ENCODE measurements around the gene ATG4B. TPM values are rescaled to one million over a fixed set of nuclear protein-coding genes. Genes with fewer than 3 reads are reported as not detected.

ATG4B gene
- total RNA-seq, 1 donor from 2014 or later = 94.9 TPM

DNA sequence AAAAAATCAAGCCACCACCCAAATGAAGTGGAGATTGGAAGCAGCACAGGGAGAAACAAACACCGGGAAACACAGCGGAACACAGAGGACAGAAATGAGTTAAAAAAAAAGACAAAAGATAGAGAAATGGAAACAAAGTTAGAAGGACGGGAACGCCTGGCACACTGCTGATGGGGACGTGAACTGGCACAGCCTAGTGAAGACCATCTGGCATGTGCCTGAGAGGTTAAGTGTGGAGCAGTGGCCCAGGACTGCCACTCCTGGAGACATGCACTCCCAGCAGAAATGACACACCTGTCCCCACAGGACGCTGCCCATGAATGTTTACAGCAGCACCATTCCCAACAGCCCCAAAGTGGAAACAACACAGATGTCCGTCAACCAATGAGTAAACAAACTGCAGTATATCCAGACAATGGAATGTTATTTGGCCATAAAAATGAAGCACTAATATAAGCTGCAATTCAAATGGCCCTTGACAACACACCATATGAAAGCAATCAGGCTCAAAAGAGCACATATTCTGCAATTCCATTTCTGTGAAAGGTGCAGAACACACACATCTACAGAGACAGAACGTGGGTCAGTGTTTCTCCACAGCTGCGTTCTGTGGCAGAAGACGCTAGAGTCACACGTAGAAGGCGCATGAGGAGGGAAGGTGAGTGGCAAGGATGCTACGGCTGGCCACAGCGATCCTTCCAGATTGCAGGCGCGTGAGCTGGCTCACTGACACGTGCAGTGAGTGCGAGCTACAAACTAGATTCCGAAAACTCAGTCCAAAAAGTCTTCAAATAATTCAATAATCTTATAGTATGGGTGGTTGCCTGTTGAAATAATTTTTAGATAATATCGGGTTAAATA, 25.1 kb upstream of the ATG4B start:
- intact Hi-C loops (cut with micrococcal nuclease) = no loop called here

DNA sequence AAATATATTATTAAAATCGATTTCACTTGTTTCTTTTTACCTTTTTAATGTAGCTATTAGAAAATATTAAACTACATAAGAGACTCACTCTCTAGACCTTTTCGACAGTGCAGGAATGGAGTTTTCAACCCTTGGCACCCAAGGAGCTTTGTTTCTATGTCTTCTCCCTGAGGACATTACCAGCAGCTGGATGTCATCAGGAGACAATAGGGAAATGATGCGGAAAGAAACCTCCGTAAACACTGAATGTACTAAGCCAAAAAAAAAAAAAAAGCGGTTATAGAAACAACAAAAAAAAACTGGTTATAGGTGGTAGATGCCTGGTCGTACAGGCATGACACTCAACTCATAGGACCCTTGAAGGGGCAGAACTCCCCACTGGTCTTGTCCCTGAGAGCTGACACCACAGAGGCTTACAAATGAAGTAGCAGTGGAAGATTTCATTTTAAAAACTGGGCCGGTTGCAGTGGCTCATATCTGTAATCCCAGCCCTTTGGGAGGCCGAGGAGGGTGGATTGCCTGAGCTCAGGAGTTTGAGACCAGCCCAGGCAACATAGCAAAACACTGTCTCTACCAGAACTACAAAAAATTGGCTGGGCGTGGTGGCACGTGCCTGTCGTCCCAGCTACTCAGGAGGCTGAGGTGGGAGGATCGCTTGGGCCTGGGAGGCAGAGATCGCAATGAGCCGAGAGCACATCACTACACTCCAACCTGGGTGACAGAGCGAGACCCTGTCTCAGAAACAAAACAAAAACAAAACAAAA, 24.3 kb upstream of the ATG4B start:
- intact Hi-C loops (cut with micrococcal nuclease) = no loop called here

DNA sequence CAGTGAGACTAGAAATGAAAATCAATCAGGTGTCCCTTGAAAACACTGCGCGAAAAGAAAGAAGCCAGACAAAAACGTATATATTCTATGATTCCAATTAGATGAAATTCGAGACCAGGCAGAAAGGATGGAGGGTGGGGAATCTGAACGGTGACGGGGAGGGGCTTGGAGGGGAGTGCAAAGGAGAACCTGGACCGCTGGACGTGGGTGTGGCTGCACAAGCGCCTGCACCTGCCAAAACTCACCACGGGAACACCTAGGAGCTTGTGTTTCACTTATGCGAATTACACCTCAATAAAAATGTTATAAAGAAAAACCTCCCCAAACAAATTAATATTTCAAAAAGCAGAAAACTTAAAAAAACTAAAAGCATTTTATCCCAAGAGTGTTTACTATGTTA, 22.5 kb upstream of the ATG4B start:
- intact Hi-C loops (cut with micrococcal nuclease) = loop anchor here (5.0 kb wide), 1 partner anchor 343 kb away; no protein-coding TSS in a partner anchor

DNA sequence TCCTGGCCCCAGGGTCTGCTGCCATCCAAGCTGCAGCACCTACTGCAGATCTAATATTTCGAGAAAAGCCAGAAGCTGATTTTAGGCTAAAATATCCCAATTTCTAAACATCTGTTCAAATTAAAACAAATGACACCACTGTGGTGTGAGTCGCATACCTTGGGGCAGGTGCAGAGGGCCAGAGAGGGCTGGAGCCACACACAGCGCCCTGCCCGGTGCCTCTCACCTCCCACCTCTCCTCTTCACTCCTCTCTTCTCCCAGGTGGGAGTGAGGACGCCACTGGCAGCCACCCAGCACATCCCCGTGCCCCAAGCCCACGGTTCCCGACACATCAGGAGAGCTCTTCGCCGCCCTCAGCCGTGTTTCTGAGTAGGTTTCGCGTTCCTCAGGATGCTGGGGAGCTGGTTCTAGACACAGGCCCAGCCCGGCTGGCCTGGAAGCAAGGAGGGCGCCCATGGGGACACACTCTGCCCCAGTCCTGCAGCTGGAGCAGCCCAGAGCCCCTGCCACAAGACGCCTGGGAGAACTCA, 21.9 kb upstream of the ATG4B start:
- intact Hi-C loops (cut with micrococcal nuclease) = loop anchor here (2.0 to 5.0 kb wide), 2 partner anchors 343 to 467 kb away; partner anchors contain the start of gene PASK

- intact Hi-C loops (cut with micrococcal nuclease) = loop anchor here (1.0 to 5.0 kb wide), 7 partner anchors 21 to 468 kb away; partner anchors contain the start of genes ATG4B, PASK, STK25 and THAP4
Observed at GRCh38 chr2:241616168-241617125, 21.0 kb upstream of the ATG4B start.

DNA sequence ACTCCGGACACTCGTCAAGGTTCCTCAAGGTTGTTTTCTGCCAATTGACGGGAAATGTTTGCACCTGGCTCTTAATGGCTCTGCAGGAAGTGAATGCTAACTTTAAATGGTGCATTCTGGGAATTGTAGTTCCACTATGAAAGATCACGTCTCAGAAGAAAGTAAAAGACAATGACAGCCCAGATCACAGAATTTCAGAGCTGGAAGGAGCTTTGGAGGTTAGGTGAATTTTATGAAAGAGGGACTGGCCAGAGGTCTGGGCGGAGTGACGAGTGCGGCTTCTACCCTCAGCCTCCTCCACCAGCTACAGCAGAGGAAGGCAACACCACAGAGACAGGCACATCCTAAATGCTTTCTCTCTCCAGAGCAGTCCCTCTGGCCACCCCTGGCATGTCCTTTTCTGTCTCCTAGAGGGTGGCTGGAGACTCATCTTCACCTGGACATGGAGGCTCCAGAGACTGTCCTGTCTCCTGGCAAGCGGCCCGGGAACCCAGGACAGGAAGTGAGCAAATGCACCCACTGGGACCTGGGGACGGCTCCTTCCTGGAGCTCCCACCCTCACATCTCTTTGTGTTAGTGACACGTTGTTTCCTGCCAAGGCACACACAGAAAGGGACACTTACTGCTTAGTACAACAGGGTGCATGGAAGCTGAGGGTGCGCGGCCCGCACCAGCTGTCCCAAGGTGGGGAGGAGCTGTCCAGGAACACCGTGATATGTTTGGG, 19.9 kb upstream of the ATG4B start:
- intact Hi-C loops (cut with micrococcal nuclease) = loop anchor here (1.0 to 5.0 kb wide), 8 partner anchors 7 to 469 kb away; partner anchors contain the start of genes ATG4B, PASK, STK25 and THAP4

GRCh38 chr2:241618296-241618805, 19.1 kb upstream of the ATG4B start:
- intact Hi-C loops (cut with micrococcal nuclease) = loop anchor here (1.0 to 5.0 kb wide), 2 partner anchors 8 to 346 kb away; no protein-coding TSS in a partner anchor

- intact Hi-C loops (cut with micrococcal nuclease) = loop anchor here (1.0 to 5.0 kb wide), 2 partner anchors 9 to 347 kb away; no protein-coding TSS in a partner anchor
Observed at GRCh38 chr2:241618829-241619228, 18.7 kb upstream of the ATG4B start.

GRCh38 chr2:241619597-241620418, 17.7 kb upstream of the ATG4B start:
- intact Hi-C loops (cut with micrococcal nuclease) = loop anchor here (5.0 kb wide), 1 partner anchor 348 kb away; no protein-coding TSS in a partner anchor

DNA sequence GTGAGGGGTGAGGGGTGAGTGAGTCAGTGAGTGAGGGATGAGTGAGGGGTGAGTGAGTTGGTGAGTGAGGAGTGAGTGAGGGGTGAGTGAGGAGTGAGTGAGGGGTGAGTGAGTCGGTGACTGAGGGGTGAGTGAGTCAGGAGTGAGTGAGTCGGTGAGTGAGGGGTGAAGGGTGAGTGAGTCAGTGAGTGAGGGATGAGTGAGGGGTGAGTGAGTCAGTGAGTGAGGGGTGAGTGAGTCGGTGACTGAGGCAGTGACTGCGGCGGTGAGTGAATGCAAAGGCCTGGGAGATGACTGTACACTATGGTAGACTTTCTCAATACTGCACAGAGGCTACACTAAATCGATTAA, 17.1 kb upstream of the ATG4B start:
- intact Hi-C loops (cut with micrococcal nuclease) = no loop called here

DNA sequence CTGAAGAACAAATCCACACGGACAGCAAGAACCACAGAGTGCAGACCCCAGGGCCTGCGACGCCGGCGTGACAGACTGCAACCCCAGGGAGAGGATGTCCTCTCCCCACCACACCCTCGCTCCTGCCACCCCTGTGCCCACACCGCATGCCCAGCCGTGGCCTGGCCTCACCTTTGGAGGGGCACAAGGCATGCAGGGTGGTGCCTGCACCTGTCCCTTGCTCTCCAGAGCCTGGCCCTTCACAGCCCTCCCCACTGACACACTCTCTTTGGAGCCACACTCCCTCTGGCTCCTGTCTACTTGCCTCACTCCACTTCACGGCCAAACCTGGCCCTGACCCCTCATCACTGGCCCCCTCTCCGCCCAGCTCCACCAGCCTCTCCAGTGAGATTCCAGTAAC, 9.8 kb upstream of the ATG4B start:
- intact Hi-C loops (cut with micrococcal nuclease) = no loop called here

DNA sequence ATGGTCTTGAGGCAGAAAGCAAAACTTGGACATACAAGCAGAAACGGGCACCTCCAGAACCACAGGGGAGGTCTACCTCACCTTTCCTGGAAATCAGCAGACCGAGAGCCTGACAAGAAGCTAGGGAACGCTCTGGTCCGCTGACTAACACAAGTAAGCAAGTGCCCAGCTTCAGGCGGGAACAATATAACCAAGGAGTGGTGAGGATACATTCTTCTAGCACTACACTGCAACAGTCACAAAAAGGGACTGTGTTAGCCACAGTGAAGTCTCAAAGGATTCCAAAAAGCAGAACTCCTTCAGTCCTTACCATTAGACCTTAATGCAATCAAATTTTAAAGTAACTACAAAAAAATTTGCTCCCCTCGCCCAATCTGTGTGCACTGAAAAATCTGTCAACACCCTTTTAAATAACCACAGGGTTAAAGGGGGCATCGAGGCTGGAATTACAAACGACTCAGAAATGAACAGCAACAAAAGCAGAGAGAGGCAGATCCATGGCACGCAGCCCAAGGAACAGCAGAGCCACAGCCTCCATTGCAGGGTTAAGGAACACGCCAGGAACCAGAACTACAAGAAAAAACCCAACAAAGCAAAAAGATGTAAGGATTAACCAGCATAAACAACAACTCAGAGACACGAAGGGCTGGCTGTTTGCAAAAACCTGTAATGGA, 7.6 kb upstream of the ATG4B start:
- intact Hi-C loops (cut with micrococcal nuclease) = no loop called here

DNA sequence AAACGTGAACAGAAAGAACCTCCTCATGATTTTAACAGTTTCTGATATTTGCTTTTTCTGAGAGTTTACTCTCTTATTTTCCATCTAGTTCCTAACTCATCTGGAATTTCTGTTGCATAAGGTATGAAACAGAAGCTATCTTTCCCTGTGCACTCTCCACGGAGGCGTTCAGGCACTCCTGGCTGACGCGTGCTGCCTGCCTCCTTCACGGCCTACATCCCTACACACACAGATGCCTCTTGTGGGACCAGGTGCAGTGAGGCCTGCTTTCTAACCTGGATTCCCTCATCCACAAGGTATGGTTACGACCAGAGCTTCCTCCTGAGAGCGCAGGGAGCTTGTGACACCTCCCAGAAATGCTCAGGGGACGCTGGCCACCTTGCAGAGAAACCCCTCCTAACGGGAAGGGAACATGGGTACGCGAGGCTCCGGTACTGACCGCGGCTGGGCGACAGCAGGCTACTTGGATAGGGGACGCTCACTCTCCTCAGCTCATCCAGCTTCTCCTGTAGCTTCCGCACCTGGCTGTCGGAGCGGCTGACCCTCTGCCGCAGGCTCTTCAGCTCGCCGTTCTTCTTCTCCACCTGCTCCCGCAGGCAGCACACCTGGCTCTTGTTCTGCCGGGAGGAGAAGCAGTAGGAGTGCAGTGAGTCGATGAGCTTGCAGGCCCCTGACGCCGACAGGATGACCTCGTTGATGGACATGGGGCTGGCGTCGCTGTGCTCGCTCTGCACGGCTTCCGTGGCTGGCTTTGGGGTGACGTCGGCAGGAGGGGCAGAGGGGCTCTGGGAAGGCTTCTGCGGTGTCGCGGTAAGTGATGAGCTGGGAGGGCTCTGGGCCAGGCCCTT, 4.8 kb upstream of the ATG4B start:
- intact Hi-C loops (cut with micrococcal nuclease) = no loop called here

DNA sequence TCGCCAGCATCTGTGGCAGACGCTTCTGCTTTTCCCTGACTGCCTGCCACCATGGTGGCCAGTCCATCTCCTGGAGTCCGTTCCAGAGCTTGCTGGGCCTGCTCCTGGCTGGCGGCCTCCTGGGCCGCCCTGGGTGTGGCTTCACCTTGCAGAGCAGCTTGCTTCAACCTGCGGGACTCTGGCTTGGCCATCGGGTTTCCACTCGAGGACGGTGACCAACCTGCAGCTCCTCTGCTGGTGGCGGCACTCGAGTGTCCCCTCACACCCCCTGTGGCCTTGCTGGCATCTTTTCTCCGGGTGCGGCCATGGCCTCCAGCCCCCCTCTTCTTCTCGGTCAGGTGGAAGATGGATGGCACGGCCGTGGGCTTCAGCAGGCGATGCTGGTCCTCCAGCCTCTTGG, 3.9 kb upstream of the ATG4B start:
- intact Hi-C loops (cut with micrococcal nuclease) = no loop called here

DNA sequence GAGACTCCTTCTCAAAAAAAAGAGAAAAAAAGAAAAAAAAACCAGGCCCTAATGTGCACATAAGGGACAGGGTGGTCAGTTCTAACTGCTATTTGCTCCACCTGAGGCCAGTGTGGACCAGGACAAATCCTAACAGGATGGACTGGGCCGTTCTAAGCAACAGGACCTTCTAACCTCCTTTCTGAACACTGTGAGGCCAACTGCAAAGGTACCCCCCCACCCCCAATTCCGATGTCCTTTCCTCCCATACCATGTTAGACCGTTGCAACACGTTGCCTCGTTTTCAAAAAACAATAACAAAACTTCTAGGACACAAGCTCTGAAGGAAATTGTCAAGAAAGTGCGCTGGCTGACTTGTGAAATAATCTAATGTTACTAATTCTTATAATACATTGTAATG, 1.7 kb upstream of the ATG4B start:
- intact Hi-C loops (cut with micrococcal nuclease) = loop anchor here (5.0 kb wide), 2 partner anchors 1073 to 1498 kb away; partner anchors contain the start of genes COPS9 and DUSP28

- intact Hi-C loops (cut with micrococcal nuclease) = loop anchor here (1.0 to 5.0 kb wide), 9 partner anchors 19 to 1499 kb away; partner anchors contain the start of genes COPS9, D2HGDH, DUSP28 and HDLBP
Observed at GRCh38 chr2:241636182-241637017, 1.1 kb upstream of the ATG4B start.

All from T-helper 1 cell treated with Interleukin-12 subunit alpha and Interleukin-12 subunit beta and Interleukin-4 antibody, amounts not matched to agents 30 ng/mL and 1 ng/mL, for 36 hours (primary cell).